HG02759 (cell line): ENCODE measurements around the gene AGPS.

Source experiments
- ATAC-seq: cut with Tn5 transposase; IDR thresholded peaks from one replicate; pipeline ENCODE4 v1.9.1; 2021; ENCODE audit warnings: mild to moderate bottlenecking, moderate library complexity; ENCODE audit not compliant: unreplicated experiment

The AGPS gene

DNA sequence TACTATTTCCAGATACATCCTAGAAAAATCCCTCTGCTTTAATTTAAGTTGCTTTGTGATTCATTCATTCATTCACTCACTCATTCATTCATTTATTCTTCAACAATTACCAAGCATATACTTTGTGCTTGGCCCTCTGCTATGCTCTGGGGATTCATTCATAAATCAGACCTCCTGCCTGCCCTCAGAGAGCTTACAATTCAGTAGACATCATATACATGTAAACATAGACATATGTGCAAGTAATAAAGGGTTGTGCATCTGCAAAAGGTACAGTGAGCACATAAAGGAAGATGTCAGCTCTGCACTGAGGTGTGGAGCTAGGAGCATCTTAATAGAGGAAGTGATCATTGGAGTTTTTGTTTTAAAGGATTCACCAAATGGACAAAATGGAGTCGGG, 189.4 kb downstream of the AGPS start:
- no peak for ATAC-seq

- ATAC-seq: no peak
Observed at GRCh38 chr2:177584030-177584692, 191.6 kb downstream of the AGPS start.

GRCh38 chr2:177585234-177585863, 192.8 kb downstream of the AGPS start:
- no peak for ATAC-seq

- ATAC-seq: no peak
Observed at GRCh38 chr2:177586154-177586553, 193.6 kb downstream of the AGPS start.

DNA sequence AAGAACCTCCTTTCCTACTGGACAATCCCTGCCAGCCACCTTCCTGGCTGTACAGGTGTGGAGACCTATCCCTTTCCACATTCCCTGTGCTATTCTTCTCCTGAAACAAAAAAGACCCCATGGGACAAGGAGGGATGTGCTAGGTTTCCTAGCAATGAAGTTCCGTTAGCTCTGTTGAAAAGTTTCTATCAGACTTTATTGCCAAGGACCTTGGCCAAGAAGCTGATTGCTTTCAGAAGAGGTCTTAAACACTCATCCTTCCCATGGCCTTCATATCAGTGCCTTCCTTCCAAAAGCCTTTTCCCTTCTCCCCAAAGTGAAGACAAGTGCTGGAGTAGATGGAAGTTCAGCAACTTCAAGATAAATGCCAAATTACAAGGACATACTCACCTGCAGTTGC, 194.8 kb downstream of the AGPS start:
- no peak for ATAC-seq

GRCh38 chr2:177588671-177589070, 196.1 kb downstream of the AGPS start:
- no peak for ATAC-seq

GRCh38 chr2:177589186-177589585, 196.6 kb downstream of the AGPS start:
- ATAC-seq: no peak

DNA sequence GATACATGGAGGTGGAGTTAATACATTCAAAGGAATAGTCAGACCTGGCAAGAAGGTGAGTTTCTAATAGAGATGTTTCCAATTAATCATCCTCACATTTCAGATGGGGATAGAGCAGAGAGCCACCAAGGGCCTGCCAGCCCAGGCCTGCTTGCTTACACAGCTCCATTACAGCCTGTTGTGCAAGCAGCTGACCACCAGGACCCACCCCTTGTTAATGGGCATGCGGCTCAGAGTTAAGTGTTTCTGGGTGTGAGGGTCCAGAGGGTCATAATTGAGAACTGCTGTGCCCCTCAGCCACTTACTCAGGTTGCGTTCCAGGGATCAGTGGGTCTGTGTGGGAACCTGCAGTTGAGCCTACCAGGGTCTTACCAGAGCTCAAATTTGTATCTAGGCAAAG, 199.8 kb downstream of the AGPS start:
- no peak for ATAC-seq

DNA sequence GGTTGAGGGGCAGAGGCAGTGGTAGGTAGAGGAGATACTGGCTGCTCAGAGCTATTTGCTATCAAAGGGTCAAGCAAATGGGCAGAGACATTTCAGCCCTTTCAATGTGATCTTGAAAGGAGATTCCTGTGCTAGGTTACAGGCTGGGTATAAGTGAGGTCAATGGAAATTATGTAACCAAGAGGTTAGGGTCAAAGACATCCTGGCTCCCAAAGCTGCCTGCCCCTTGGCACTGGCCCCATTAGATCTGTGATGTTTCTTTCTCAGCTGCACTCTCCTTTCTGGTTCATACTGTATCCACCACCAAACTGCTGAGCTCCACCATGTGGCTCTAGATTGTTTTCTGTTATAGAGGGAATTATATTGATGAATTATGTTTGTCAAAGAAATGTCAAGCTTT, 200.4 kb downstream of the AGPS start:
- ATAC-seq: no peak

DNA sequence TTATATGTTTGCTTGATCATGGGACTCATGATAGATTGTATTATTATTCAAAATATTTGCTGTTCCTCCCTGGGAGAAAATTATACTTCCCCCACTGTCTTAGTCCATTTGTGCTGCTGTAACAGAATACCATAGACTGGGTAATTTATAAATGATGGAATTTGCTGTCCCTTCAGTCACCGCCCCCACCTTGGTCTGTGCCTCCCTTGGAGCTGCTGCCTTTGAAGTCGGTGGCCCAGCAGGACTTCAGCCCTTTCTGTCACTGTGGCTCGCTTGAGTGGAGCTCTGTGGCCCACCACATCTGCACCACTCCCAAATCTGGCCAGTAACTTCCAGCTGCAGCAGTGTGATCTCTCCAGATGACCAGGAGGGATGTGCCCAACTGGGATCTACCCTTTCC, 200.8 kb downstream of the AGPS start:
- no peak for ATAC-seq
